Measurements from ENCODE around the gene SETD3. TPM values are rescaled to one million over a fixed set of nuclear protein-coding genes. Genes with fewer than 3 reads are reported as not detected.

SETD3 gene
- total RNA-seq, 2 donors from 2014 or later = 84.2 to 114 TPM

GRCh38 chr14:99502989-99503421 is 22.3 kb upstream of the SETD3 start:
- Histone ChIP-seq H3K36me3 (peaks cover 81% of the 10 kb centered on the region), H3K27ac (no peak overlapping the region), H3K9me3 (no peaks in the 10 kb centered on the region), H3K4me3 (no peak overlapping the region), H3K27me3 (no peaks in the 10 kb centered on the region), H3K4me1 (peaks cover 0 to 9% of the 10 kb centered on the region in 2 donors)
- no peak for DNase-seq (ENCODE audit: low spot score)
- TF ChIP-seq, protein P1, sequence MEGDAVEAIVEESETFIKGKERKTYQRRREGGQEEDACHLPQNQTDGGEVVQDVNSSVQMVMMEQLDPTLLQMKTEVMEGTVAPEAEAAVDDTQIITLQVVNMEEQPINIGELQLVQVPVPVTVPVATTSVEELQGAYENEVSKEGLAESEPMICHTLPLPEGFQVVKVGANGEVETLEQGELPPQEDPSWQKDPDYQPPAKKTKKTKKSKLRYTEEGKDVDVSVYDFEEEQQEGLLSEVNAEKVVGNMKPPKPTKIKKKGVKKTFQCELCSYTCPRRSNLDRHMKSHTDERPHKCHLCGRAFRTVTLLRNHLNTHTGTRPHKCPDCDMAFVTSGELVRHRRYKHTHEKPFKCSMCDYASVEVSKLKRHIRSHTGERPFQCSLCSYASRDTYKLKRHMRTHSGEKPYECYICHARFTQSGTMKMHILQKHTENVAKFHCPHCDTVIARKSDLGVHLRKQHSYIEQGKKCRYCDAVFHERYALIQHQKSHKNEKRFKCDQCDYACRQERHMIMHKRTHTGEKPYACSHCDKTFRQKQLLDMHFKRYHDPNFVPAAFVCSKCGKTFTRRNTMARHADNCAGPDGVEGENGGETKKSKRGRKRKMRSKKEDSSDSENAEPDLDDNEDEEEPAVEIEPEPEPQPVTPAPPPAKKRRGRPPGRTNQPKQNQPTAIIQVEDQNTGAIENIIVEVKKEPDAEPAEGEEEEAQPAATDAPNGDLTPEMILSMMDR (IDR thresholded peaks at IDR 0.05) = no peak

DNA sequence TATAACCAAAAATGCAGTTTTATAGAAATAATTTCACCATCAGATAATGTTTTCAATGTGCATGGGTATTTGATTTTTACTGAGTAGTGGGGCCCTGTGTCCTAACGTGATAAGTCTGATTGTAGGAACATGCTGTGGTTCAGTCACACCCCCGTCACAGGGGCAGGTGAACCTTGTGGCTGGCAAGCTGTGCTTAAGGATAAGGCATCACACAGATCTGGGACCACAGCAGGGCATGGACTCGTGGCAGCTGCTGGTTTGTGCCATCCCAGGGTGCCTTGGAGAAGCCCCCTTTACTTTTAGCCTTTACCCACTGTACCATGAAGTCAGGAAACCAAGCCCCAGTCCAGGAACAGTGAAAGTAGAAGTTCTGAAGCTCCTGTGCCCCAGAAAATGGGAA is 17.2 kb upstream of the SETD3 start:
- peaks cover 0 to 9% of the 10 kb centered on the region in 2 donors for H3K4me1 ChIP-seq
- H3K9me3 ChIP-seq = no peaks in the 10 kb centered on the region
- no peak overlapping the region for H3K27ac ChIP-seq
- TF ChIP-seq, protein P1 (IDR thresholded peaks at IDR 0.05) = no peak
- DNase-seq (ENCODE audit: low spot score) = no peak
- no peaks in the 10 kb centered on the region for H3K27me3 ChIP-seq
- no peak overlapping the region for H3K4me3 ChIP-seq
- peaks cover 81% of the 10 kb centered on the region for H3K36me3 ChIP-seq

DNA sequence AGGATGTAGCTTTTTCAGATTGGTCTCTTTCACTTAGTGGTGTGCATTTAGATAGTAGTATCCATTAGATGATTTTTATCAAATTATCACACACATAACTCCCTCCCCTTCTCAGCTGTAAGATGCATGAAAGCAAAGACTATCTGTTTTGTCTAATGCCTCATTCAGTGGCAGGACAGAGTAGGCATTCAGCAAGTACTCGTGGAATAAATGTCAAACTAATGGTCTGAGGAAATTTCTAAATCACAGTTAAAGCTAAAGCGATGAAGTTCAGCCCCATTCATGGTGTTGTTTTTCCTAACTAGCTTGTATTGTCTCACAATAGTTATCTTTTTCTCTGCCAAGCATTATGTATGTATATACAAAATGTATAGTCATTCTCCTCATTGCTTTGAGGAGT is 16.7 kb upstream of the SETD3 start:
- Histone ChIP-seq H3K4me1 (peaks cover 0 to 9% of the 10 kb centered on the region in 2 donors), H3K36me3 (peaks cover 81% of the 10 kb centered on the region)
- no peak for DNase-seq (ENCODE audit: low spot score)

DNA sequence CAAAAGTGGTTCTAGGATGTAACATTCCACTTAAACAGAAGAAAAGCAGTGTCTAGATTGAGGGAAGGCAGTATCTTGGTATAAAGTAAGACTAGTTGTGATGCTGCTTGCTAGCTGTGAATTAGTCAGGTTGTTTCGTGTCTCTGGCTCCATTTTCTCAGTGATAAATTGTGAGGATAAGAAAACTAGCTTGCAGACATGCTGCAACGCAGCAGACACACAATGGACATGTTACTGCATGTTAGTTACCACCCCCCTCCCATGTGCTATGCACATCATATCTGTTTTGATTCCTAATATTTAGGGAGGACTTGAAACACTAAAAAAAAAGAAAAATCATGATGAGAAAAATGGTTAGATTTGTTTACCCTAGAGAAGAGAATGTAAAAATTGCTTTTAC is 3.4 kb upstream of the SETD3 start:
- no peaks in the 10 kb centered on the region for H3K9me3 ChIP-seq
- H3K27me3 ChIP-seq = no peaks in the 10 kb centered on the region
- no peak overlapping the region for H3K4me3 ChIP-seq
- no peak for DNase-seq (ENCODE audit: low spot score)
- peaks cover 0 to 43% of the 10 kb centered on the region in 2 donors for H3K4me1 ChIP-seq
- TF ChIP-seq, protein P1 (IDR thresholded peaks at IDR 0.05) = no peak
- H3K27ac ChIP-seq = no peak overlapping the region
- no peaks in the 10 kb centered on the region for H3K36me3 ChIP-seq

More for the DNA sequence above, 16.7 kb upstream of the SETD3 start:
- no peak overlapping the region for H3K27ac ChIP-seq
- TF ChIP-seq, protein P1 (IDR thresholded peaks at IDR 0.05) = no peak
- H3K9me3 ChIP-seq = no peaks in the 10 kb centered on the region
- no peaks in the 10 kb centered on the region for H3K27me3 ChIP-seq
- H3K4me3 ChIP-seq = no peak overlapping the region

DNA sequence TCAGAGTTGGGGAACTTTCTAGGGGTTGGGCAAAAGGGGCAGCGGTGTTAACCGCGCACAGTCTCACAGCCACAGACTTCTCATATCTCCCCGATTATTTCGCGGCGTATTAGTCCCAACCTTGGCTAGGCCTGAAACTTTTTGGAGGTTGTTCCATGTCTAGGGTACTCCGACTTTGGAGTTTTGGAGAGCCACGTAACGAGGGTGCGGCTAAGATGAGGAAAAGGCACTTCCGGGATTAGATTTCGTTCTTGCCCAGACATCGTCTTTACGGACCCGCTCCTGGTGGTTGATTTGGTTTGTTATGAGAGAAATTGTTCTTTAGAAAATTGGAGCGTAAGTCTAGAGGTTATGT is 1.1 kb upstream of the SETD3 start:
- peak overlapping the region; percentile 97 for H3K4me3 ChIP-seq
- H3K4me1 ChIP-seq = peaks cover 0 to 53% of the 10 kb centered on the region in 2 donors
- H3K27me3 ChIP-seq = no peaks in the 10 kb centered on the region

More for the DNA sequence above, 1.1 kb upstream of the SETD3 start:
- Histone ChIP-seq H3K27ac (peak overlapping the region; percentile 89 to 92), H3K9me3 (no peaks in the 10 kb centered on the region), H3K36me3 (no peaks in the 10 kb centered on the region)
- TF ChIP-seq, protein P1 (IDR thresholded peaks at IDR 0.05) = no peak
- DNase-seq (ENCODE audit: low spot score) = no peak
